Caco-2 (cell line): ENCODE results near the gene MNDA. TPM values are rescaled to one million over a fixed set of nuclear protein-coding genes. Genes with fewer than 3 reads are reported as not detected.

Experiments
- BruUV-seq: library from RNA; stranded (reverse); fragments of 400-500 nt; replicated peaks from 2 replicates; lab custom pipeline; 2021; lab: Mats Ljungman, UMichigan
- CTCF ChIA-PET: fragments of 300-600 bp; sonication (Branson Sonifier 250); formaldehyde crosslinking; loops from one replicate; lab custom pipeline; 2022; ENCODE audit warnings: antibody characterized with exemption; lab: Charles Lee
- POLR2A ChIA-PET: fragments of 300-600 bp; sonication (Branson Sonifier 250); formaldehyde crosslinking; loops from one replicate; lab custom pipeline; 2022; ENCODE audit warnings: antibody characterized with exemption; lab: Charles Lee
- DNase-seq, 2 experiments: peaks; one replicate each; pipeline versions ENCODE4 v3.0.0 to v3.0.0-alpha.2; 2020 to 2022
- H3K27me3 ChIP-seq: replicated peaks from 2 replicates; pipeline ENCODE4 v1.6.0; 2011; ENCODE audit warnings: low read length; ENCODE audit not compliant: control insufficient read depth, insufficient read depth
- H3K36me3 ChIP-seq: 2 replicates; pipeline ENCODE4 v1.5.1; 2011; ENCODE audit warnings: low read length; ENCODE audit not compliant: control insufficient read depth, insufficient read depth
- H3K4me1 ChIP-seq: fragments of 250-450 bp; sonication (Bioruptor Pico); 2 replicates; pipeline ENCODE4 v1.5.1; 2020; ENCODE audit warnings: mild to moderate bottlenecking
- H3K4me3 ChIP-seq: 2 replicates; pipeline ENCODE4 v1.5.1; 2011; ENCODE audit warnings: low read depth, mild to moderate bottlenecking, control low read depth, low read length
- H3K9me3 ChIP-seq: fragments of 250-450 bp; sonication (Bioruptor Pico); 2 replicates; pipeline ENCODE4 v1.5.1; 2020; ENCODE audit warnings: mild to moderate bottlenecking, moderate library complexity
- H3K27ac Mint-ChIP-seq: one replicate; pipeline ENCODE4 v1.8.0; 2022; ENCODE audit warnings: mixed read lengths; ENCODE audit not compliant: unreplicated experiment
- H3K27me3 Mint-ChIP-seq: one replicate; pipeline ENCODE4 v1.8.0; 2022; ENCODE audit warnings: mixed read lengths; ENCODE audit not compliant: insufficient read depth, unreplicated experiment
- H3K36me3 Mint-ChIP-seq: one replicate; pipeline ENCODE4 v1.8.0; 2022; ENCODE audit warnings: mild to moderate bottlenecking, mixed read lengths; ENCODE audit not compliant: insufficient read depth, unreplicated experiment
- H3K4me1 Mint-ChIP-seq: one replicate; pipeline ENCODE4 v1.8.0; 2022; ENCODE audit warnings: low read depth, mixed read lengths; ENCODE audit not compliant: unreplicated experiment
- H3K4me3 Mint-ChIP-seq: one replicate; pipeline ENCODE4 v1.8.0; 2022; ENCODE audit warnings: mild to moderate bottlenecking, moderate library complexity, mixed read lengths; ENCODE audit not compliant: unreplicated experiment
- H3K9me3 Mint-ChIP-seq: one replicate; pipeline ENCODE4 v1.8.0; 2022; ENCODE audit warnings: mixed read lengths; ENCODE audit not compliant: unreplicated experiment
- intact Hi-C: fragments of 100-400 bp; cut with micrococcal nuclease; formaldehyde crosslinking; loops from one replicate; pipeline ENCODE4 v1.10.0; 2022; ENCODE audit not compliant: unreplicated experiment
- total RNA-seq: library from RNA; stranded (reverse); gene quantifications from 2 replicates; pipeline ENCODE4 v1.2.3, GENCODE V29; 2022
- TF ChIP-seq, protein P1 (sequence below), 2 experiments: fragments of 200-600 bp in 1 of 2; IDR thresholded peaks; 1 replicate in 1 of 2; 2 replicates in 1 of 2; pipeline versions ENCODE4 v1.5.1 to v1.8.0; 2011 to 2022; ENCODE audit warnings: antibody characterized with exemption in 1 of 2, control low read depth in 1 of 2, inconsistent platforms in 1 of 2, low read depth in 1 of 2, low read length in 1 of 2, mild to moderate bottlenecking in 1 of 2, moderate library complexity in 1 of 2; ENCODE audit not compliant: insufficient read depth in 1 of 2, severe bottlenecking in 1 of 2, unreplicated experiment in 1 of 2

MNDA gene
- total RNA-seq, 1 experiment from 2014 or later = not detected

DNA sequence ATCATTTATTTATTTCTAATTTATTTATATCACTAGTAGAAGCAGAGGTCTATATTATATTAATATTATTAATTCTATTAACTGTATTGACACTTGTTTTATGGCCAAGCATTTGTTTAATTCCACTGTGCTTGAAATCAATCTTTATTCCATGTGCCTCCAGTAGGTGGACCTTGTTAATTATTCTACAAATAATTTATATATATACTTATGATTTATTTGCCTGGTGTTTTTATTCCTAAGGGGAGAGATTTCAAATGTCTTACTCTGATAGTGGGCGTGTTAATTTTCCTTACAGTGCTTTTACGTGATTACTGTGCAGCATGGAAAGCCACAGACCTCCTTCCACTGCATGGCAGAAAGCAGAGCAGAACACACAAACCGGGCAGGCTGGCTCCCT, 32.6 kb upstream of the MNDA start:
- Mint-ChIP-seq H3K4me1 (no peaks in the 10 kb centered on the region), H3K27me3 (peaks cover 3% of the 10 kb centered on the region), H3K4me3 (no peak overlapping the region), H3K36me3 (no peaks in the 10 kb centered on the region), H3K9me3 (no peaks in the 10 kb centered on the region), H3K27ac (no peak overlapping the region)
- no peaks in the 10 kb centered on the region for H3K4me1 ChIP-seq
- H3K4me3 ChIP-seq = no peak overlapping the region
- ChIA-PET CTCF (no interaction called here), POLR2A (no interaction called here)
- intact Hi-C loops = loop anchor here (5.0 kb wide), 1 partner anchor 199 kb away; no protein-coding TSS in a partner anchor
- H3K9me3 ChIP-seq = no peaks in the 10 kb centered on the region
- no peak for DNase-seq
- H3K27me3 ChIP-seq = no peaks in the 10 kb centered on the region
- no peaks in the 10 kb centered on the region for H3K36me3 ChIP-seq
- no TSS peak for BruUV-seq
- TF ChIP-seq, protein P1, sequence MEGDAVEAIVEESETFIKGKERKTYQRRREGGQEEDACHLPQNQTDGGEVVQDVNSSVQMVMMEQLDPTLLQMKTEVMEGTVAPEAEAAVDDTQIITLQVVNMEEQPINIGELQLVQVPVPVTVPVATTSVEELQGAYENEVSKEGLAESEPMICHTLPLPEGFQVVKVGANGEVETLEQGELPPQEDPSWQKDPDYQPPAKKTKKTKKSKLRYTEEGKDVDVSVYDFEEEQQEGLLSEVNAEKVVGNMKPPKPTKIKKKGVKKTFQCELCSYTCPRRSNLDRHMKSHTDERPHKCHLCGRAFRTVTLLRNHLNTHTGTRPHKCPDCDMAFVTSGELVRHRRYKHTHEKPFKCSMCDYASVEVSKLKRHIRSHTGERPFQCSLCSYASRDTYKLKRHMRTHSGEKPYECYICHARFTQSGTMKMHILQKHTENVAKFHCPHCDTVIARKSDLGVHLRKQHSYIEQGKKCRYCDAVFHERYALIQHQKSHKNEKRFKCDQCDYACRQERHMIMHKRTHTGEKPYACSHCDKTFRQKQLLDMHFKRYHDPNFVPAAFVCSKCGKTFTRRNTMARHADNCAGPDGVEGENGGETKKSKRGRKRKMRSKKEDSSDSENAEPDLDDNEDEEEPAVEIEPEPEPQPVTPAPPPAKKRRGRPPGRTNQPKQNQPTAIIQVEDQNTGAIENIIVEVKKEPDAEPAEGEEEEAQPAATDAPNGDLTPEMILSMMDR (IDR thresholded peaks at IDR 0.05; ENCODE audit: insufficient read depth in 1 of 2, low read depth in 1 of 2, low read length in 1 of 2, severe bottlenecking in 1 of 2, unreplicated experiment in 1 of 2) = no peak

DNA sequence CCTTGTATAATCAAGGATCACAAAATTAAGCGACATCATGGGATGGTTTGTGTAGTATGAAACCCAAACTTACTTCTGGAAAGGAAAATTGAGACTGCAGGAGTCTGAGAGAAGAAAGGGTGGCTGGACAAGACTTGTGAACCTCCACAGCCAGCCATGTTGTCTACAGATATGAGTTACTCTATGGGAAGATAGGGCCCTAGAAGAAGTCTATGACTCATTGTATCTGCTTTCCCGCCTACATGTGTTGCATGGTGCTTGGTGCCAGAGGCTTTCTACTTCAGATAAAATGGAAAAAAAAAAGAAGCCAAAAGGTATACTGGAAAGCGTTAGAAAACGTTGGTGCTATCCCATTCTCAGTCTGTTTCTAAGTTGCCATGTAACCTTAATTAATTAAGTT, 31.5 kb upstream of the MNDA start:
- Mint-ChIP-seq H3K36me3 (no peaks in the 10 kb centered on the region), H3K4me3 (no peak overlapping the region), H3K27ac (no peak overlapping the region), H3K27me3 (peaks cover 3% of the 10 kb centered on the region), H3K4me1 (no peaks in the 10 kb centered on the region), H3K9me3 (no peaks in the 10 kb centered on the region)
- TF ChIP-seq, protein P1 (IDR thresholded peaks at IDR 0.05; ENCODE audit: insufficient read depth in 1 of 2, low read depth in 1 of 2, low read length in 1 of 2, severe bottlenecking in 1 of 2, unreplicated experiment in 1 of 2) = no peak
- ChIA-PET CTCF (no interaction called here), POLR2A (no interaction called here)
- no peaks in the 10 kb centered on the region for H3K36me3 ChIP-seq
- intact Hi-C loops = loop anchor here (5.0 kb wide), 1 partner anchor 198 kb away; no protein-coding TSS in a partner anchor
- H3K4me1 ChIP-seq = no peaks in the 10 kb centered on the region
- H3K9me3 ChIP-seq = no peaks in the 10 kb centered on the region
- no peak for DNase-seq
- BruUV-seq = no TSS peak
- no peaks in the 10 kb centered on the region for H3K27me3 ChIP-seq
- no peak overlapping the region for H3K4me3 ChIP-seq

DNA sequence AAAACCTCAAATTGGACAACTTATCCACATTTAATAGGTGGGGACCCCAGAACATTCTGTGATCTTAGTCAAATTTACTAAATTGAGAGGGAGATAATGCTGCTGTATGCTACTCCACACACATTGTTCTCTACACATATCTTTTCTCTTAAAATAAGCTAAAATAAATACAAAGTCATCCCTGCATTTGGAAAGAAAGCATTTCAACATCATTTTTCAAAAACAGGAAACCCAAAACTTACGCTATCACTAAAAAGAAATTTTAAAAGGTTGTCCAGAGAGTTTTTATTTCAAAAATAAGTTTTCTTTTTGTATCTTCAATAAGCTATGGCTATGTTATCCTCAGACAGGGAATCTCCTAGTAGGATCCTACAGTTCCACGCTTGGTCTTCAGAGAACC, 30.6 kb upstream of the MNDA start:
- TF ChIP-seq, protein P1 (IDR thresholded peaks at IDR 0.05; ENCODE audit: insufficient read depth in 1 of 2, low read depth in 1 of 2, low read length in 1 of 2, severe bottlenecking in 1 of 2, unreplicated experiment in 1 of 2) = no peak
- H3K27ac Mint-ChIP-seq = no peak overlapping the region
- no peak overlapping the region for H3K4me3 Mint-ChIP-seq
- BruUV-seq = no TSS peak
- H3K36me3 Mint-ChIP-seq = no peaks in the 10 kb centered on the region
- Histone ChIP-seq H3K9me3 (no peaks in the 10 kb centered on the region), H3K4me3 (no peak overlapping the region), H3K4me1 (no peaks in the 10 kb centered on the region), H3K27me3 (no peaks in the 10 kb centered on the region), H3K36me3 (no peaks in the 10 kb centered on the region)
- ChIA-PET POLR2A (no interaction called here), CTCF (no interaction called here)
- peaks cover 3% of the 10 kb centered on the region for H3K27me3 Mint-ChIP-seq
- H3K9me3 Mint-ChIP-seq = no peaks in the 10 kb centered on the region
- intact Hi-C loops = no loop called here
- no peaks in the 10 kb centered on the region for H3K4me1 Mint-ChIP-seq
- DNase-seq = no peak
